Gastrocnemius medialis (tissue), 4 donors: Measurements from ENCODE around the gene RNASEL. TPM values are rescaled to one million over a fixed set of nuclear protein-coding genes. Genes with fewer than 3 reads are reported as not detected.

Source experiments
- ATAC-seq, 2 donors: fragments of 150-250 bp; one replicate each; pipeline ENCODE4 v1.9.1; 2016
- DNase-seq, 2 donors: peaks; one replicate each; pipeline ENCODE4 v3.0.0-alpha.2; 2019
- H3K27ac ChIP-seq, 4 donors: fragments of 200-600 bp; sonication (generic); 1 replicate in 1 of 4; 2 replicates in 3 of 4; pipeline ENCODE4 v1.5.1; 2016 to 2018; ENCODE audit warnings: mild to moderate bottlenecking in 2 of 4, moderate library complexity in 1 of 4
- H3K27me3 ChIP-seq, 3 donors: fragments of 200-600 bp; sonication (generic) in 2 of 3; 1 replicate in 1 of 3; 2 replicates in 2 of 3; pipeline versions ENCODE4 v1.5.1 to v1.6.0; 2016 to 2019; ENCODE audit warnings: mild to moderate bottlenecking in 1 of 3, moderate library complexity in 1 of 3
- H3K36me3 ChIP-seq, 2 donors: fragments of 200-600 bp; sonication (generic) in 1 of 2; one replicate each; pipeline ENCODE4 v1.5.1; 2017 to 2018
- H3K4me1 ChIP-seq, 2 donors: fragments of 200-600 bp; sonication (generic) in 1 of 2; one replicate each; pipeline ENCODE4 v1.5.1; 2016 to 2017; ENCODE audit warnings: mild to moderate bottlenecking in 2 of 2
- H3K4me3 ChIP-seq, 4 donors: fragments of 200-600 bp; sonication (generic) in 3 of 4; 1 replicate in 1 of 4; 2 replicates in 3 of 4; pipeline ENCODE4 v1.5.1; 2016 to 2019; ENCODE audit warnings: mild to moderate bottlenecking in 2 of 4
- H3K9me3 ChIP-seq, 3 donors: fragments of 200-600 bp; sonication (generic) in 2 of 3; 1 replicate in 1 of 3; 2 replicates in 2 of 3; pipeline ENCODE4 v1.5.1; 2016 to 2019
- POLR2A ChIP-seq, 2 donors: fragments of 450-650 bp; IDR thresholded peaks; one replicate each; pipeline ENCODE4 v1.6.1; 2017; ENCODE audit warnings: antibody characterized with exemption in 2 of 2, mild to moderate bottlenecking in 2 of 2, moderate library complexity in 2 of 2
- in situ Hi-C, 4 donors: fragments of 200-750 bp; cut with MboI; loops; one replicate each; pipeline versions ENCODE4 v1.15.0 to v1.8.0; 2017; ENCODE audit warnings: low sequenced_read_pairs in 4 of 4
- intact Hi-C: fragments of 100-400 bp; cut with DNase I; formaldehyde crosslinking; loops from one replicate; pipeline ENCODE4 v1.15.1; 2023; ENCODE audit warnings: low total_unique reads
- total RNA-seq, 4 donors: library from RNA; depleted of rRNA; stranded (reverse); fragments of >200 nt; gene quantifications; one replicate each; pipeline versions ENCODE4 v1.1.0 to v1.2.3, GENCODE V29; 2016
- TF ChIP-seq, protein P1 (sequence below), 5 experiments: fragments of 450-650 bp in 3 of 5; fragments of 200-600 bp in 2 of 5; sonication (generic) in 2 of 5; IDR thresholded peaks in 4 of 5; conservative IDR thresholded peaks in 1 of 5; 1 replicate in 4 of 5; 2 replicates in 1 of 5; pipeline ENCODE4 v1.5.1; 2016 to 2019; ENCODE audit warnings: antibody characterized with exemption in 5 of 5, mild to moderate bottlenecking in 3 of 5, moderate library complexity in 3 of 5

RNASEL gene
- total RNA-seq, 4 donors from 2014 or later: 0.51 to 4.4 (median 2.4) TPM

DNA sequence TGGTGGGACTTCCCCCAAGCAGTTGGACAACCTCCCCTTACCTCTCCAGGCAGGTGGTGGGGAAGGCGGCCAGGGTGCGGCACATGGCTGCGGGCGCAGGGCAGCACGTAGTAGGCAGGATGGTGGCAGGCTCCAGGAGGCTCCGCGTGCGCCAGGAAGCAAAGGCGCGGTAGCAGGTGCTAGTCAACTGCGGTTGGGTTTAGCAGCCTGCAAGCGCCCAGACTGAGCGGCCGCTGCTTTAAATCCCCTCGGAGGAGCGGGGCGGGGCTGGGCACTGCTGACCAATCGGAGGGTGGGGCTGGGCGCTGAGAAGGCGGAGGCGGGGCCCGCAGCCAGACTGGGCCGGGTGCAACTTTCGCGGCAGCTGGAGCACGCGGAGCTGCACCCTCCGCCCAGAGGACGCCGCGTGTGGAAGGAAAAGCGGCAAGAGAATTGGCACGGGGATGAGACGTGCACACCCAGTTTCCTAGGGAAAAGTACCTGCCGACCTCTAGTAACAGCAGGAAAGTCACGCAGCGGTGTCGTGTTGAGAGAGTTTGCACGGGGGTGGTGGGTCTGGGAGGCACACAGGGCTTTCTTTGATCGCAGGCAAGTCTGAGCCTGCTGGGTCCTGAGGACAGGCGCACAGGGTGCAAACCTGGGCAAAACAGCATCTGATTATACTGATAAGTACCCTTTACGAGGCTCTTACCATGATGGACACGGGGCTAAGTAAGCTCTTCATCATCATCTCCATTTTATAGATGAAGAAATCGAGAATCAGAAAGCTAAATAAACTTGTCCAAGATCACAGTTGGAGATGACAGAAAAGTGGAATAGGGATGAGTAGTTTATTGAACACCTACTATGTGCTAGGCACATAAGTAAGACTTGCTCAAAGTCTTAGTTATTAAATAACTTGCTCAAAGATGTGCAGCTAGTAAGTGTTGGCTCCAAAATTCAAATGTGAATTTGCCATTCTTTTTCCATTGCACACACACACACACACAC lies 15.4 kb upstream of the RNASEL start, which contains the start of gene RGS16:
RGS16 (minus strand) TSS at position 215 of the 990 bp plus-strand sequence; CDS start at position 85, 130 bp downstream.
- no peaks in the 10 kb centered on the region for H3K9me3 ChIP-seq
- no peaks in the 10 kb centered on the region for H3K36me3 ChIP-seq
- intact Hi-C loops (loop anchor here (1.0 to 10.0 kb wide), 5 partner anchors 11 to 1030 kb away; partner anchors contain the start of genes ARPC5 and DHX9), in situ Hi-C loops (no loop called here)
- no peaks in the 10 kb centered on the region for H3K27me3 ChIP-seq
- ATAC-seq (peak; percentile 85 to 86), DNase-seq (peak; percentile 86 to 90)
- TF ChIP-seq POLR2A (IDR thresholded peaks at IDR 0.05): peak; percentile 70 to 92
- TF ChIP-seq, protein P1, sequence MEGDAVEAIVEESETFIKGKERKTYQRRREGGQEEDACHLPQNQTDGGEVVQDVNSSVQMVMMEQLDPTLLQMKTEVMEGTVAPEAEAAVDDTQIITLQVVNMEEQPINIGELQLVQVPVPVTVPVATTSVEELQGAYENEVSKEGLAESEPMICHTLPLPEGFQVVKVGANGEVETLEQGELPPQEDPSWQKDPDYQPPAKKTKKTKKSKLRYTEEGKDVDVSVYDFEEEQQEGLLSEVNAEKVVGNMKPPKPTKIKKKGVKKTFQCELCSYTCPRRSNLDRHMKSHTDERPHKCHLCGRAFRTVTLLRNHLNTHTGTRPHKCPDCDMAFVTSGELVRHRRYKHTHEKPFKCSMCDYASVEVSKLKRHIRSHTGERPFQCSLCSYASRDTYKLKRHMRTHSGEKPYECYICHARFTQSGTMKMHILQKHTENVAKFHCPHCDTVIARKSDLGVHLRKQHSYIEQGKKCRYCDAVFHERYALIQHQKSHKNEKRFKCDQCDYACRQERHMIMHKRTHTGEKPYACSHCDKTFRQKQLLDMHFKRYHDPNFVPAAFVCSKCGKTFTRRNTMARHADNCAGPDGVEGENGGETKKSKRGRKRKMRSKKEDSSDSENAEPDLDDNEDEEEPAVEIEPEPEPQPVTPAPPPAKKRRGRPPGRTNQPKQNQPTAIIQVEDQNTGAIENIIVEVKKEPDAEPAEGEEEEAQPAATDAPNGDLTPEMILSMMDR (IDR thresholded peaks at IDR 0.05 in 4 of 5, conservative IDR thresholded peaks at IDR 0.05 in 1 of 5): no peak
- H3K27ac ChIP-seq: peak within 1 kb of the TSS; percentile 59 to 66 (median 63)
- H3K4me1 ChIP-seq: peaks cover 33 to 36% of the 10 kb centered on the region in 2 donors
- H3K4me3 ChIP-seq: peak within 1 kb of the TSS; percentile 52 to 68 (median 54)

GRCh38 chr1:182603646-182604174 lies 14.7 kb upstream of the RNASEL start:
- DNase-seq: no peak
- TF ChIP-seq POLR2A (IDR thresholded peaks at IDR 0.05): no peak
- TF ChIP-seq, protein P1 (IDR thresholded peaks at IDR 0.05 in 4 of 5, conservative IDR thresholded peaks at IDR 0.05 in 1 of 5): no peak
- ATAC-seq: peak in 1 of 2 donors; percentile 2
- Histone ChIP-seq H3K9me3 (no peaks in the 10 kb centered on the region), H3K27ac (peak overlapping the region; percentile 59 to 66 (median 63)), H3K27me3 (no peaks in the 10 kb centered on the region), H3K4me3 (peak overlapping the region; percentile 52 to 68 (median 54)), H3K36me3 (no peaks in the 10 kb centered on the region), H3K4me1 (peaks cover 33 to 36% of the 10 kb centered on the region in 2 donors)
- in situ Hi-C loops (no loop called here), intact Hi-C loops (loop anchor here (1.0 to 10.0 kb wide), 6 partner anchors 12 to 1031 kb away; partner anchors contain the start of genes ARPC5 and DHX9)

- Histone ChIP-seq H3K36me3 (no peaks in the 10 kb centered on the region), H3K4me1 (peaks cover 33 to 36% of the 10 kb centered on the region in 2 donors), H3K27me3 (no peaks in the 10 kb centered on the region), H3K27ac (peak overlapping the region; percentile 31 to 66 (median 63)), H3K9me3 (no peaks in the 10 kb centered on the region), H3K4me3 (peak overlapping the region in 2 of 4 donors; percentile 52 to 55)
- ATAC-seq (no peak), DNase-seq (no peak)
- in situ Hi-C loops (no loop called here), intact Hi-C loops (loop anchor here (2.0 to 10.0 kb wide), 5 partner anchors 98 to 1032 kb away; partner anchors contain the start of genes ARPC5 and DHX9)
- TF ChIP-seq, protein P1 (IDR thresholded peaks at IDR 0.05 in 4 of 5, conservative IDR thresholded peaks at IDR 0.05 in 1 of 5): no peak
- no peak for TF ChIP-seq POLR2A (IDR thresholded peaks at IDR 0.05)
These were observed 14.0 kb upstream of the RNASEL start for GRCh38 chr1:182602935-182603645.

DNA sequence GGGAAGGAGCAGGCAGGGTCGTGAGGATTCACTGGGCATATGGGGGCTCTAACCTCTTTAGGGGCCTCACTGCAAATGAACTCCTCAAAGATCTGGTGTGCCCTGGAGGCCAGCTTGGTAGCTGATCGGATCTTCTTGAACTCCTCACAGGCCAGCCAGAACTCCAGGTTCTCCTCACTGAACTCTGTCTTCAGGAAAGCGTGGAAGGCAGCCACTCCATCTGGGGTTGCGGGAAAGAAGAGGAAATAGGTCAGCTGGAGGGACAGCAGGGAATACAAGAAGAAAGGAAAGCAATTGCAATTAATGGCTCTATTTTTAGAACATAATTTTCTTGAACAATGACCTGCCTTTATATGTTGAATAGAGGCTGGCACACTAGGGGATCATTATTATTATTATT lies 12.9 kb upstream of the RNASEL start:
- peaks cover 26 to 27% of the 10 kb centered on the region in 2 donors for H3K4me1 ChIP-seq
- ATAC-seq: no peak
- in situ Hi-C loops: no loop called here
- no peaks in the 10 kb centered on the region for H3K36me3 ChIP-seq
- no peaks in the 10 kb centered on the region for H3K27me3 ChIP-seq
- no peaks in the 10 kb centered on the region for H3K9me3 ChIP-seq
- TF ChIP-seq, protein P1 (IDR thresholded peaks at IDR 0.05 in 4 of 5, conservative IDR thresholded peaks at IDR 0.05 in 1 of 5): no peak
- TF ChIP-seq POLR2A (IDR thresholded peaks at IDR 0.05): no peak
- intact Hi-C loops: loop anchor here (1.0 to 10.0 kb wide), 6 partner anchors 99 to 1033 kb away; partner anchors contain the start of genes ARPC5 and DHX9
- H3K4me3 ChIP-seq: no peak overlapping the region
- H3K27ac ChIP-seq: peak overlapping the region; percentile 4 to 66 (median 52)
- DNase-seq: no peak
